Measurements from ENCODE around the gene RSAD1.

The RSAD1 gene

GRCh38 chr17:50480142-50480764, 1.6 kb downstream of the RSAD1 start:
- Histone ChIP-seq H3K4me2 (ENCODE audit: low read depth, low read length, poor library complexity, severe bottlenecking) (peak overlapping the region; percentile 98), H3K79me2 (ENCODE audit: insufficient read depth, low read length) (no peaks in the 10 kb centered on the region), H3K9me3 (ENCODE audit: insufficient read depth, low read length) (no peaks in the 10 kb centered on the region), H3K36me3 (ENCODE audit: low read length) (no peaks in the 10 kb centered on the region), H3K4me3 (ENCODE audit: insufficient read depth, low read length, poor library complexity, severe bottlenecking) (peak overlapping the region; percentile 79), H3K27me3 (ENCODE audit: low read length) (no peaks in the 10 kb centered on the region), H4K20me1 (ENCODE audit: low read depth, low read length) (no peaks in the 10 kb centered on the region), H3F3A (ENCODE audit: insufficient read depth) (peaks cover 24% of the 10 kb centered on the region), H3K27ac (ENCODE audit: low read depth, low read length) (no peak overlapping the region), H3K9me2 (replicated peaks; ENCODE audit: insufficient read depth, low read length) (no peaks in the 10 kb centered on the region), H3K9ac (ENCODE audit: low read length) (peak overlapping the region; percentile 78; the same call in 1 of the 2 replicates), H2AFZ (ENCODE audit: low read depth, low read length, severe bottlenecking) (no peak overlapping the region)
- TF ChIP-seq CTCF (IDR thresholded peaks at IDR 0.05; ENCODE audit: insufficient read depth, low read length, poor library complexity, severe bottlenecking) (no peak), EZH2phosphoT487 (conservative IDR thresholded peaks at IDR 0.05; ENCODE audit: low read length) (no peak)

GRCh38 chr17:50480854-50481490, 2.3 kb downstream of the RSAD1 start:
- Histone ChIP-seq H3K4me2 (ENCODE audit: low read depth, low read length, poor library complexity, severe bottlenecking) (no peak overlapping the region), H3K27me3 (ENCODE audit: low read length) (no peaks in the 10 kb centered on the region), H3K27ac (ENCODE audit: low read depth, low read length) (peak overlapping the region; percentile 10; the same call in 1 of the 2 replicates), H3F3A (ENCODE audit: insufficient read depth) (peaks cover 24% of the 10 kb centered on the region), H3K36me3 (ENCODE audit: low read length) (no peaks in the 10 kb centered on the region), H2AFZ (ENCODE audit: low read depth, low read length, severe bottlenecking) (no peak overlapping the region), H4K20me1 (ENCODE audit: low read depth, low read length) (no peaks in the 10 kb centered on the region), H3K79me2 (ENCODE audit: insufficient read depth, low read length) (no peaks in the 10 kb centered on the region), H3K9me2 (replicated peaks; ENCODE audit: insufficient read depth, low read length) (no peaks in the 10 kb centered on the region), H3K4me3 (ENCODE audit: insufficient read depth, low read length, poor library complexity, severe bottlenecking) (no peak overlapping the region), H3K9me3 (ENCODE audit: insufficient read depth, low read length) (no peaks in the 10 kb centered on the region), H3K9ac (ENCODE audit: low read length) (no peak overlapping the region)
- TF ChIP-seq EZH2phosphoT487 (conservative IDR thresholded peaks at IDR 0.05; ENCODE audit: low read length) = no peak
- no peak for TF ChIP-seq CTCF (IDR thresholded peaks at IDR 0.05; ENCODE audit: insufficient read depth, low read length, poor library complexity, severe bottlenecking)

DNA sequence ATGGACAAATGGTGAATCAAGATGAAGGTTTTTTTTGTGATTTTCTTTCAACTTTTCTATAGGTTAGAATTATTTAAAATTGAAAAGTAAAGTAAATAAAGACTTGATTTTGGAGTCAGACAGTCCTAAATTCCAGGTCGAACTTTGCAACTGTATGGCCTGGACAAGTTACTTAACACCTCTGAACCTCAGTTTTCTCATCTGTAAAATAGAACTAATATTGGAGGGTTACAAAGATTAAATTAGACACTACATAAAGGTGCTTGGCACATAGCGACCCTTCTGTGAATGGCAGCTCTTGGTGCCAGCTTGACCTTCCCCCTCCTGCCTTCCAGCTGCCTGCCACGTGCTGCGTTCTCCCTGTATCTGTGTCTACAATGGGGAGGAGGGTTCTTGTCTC, 3.0 kb downstream of the RSAD1 start:
- no peaks in the 10 kb centered on the region for H4K20me1 ChIP-seq (ENCODE audit: low read depth, low read length)
- no peak for TF ChIP-seq CTCF (IDR thresholded peaks at IDR 0.05; ENCODE audit: insufficient read depth, low read length, poor library complexity, severe bottlenecking)
- H3K4me3 ChIP-seq (ENCODE audit: insufficient read depth, low read length, poor library complexity, severe bottlenecking) = no peak overlapping the region
- no peaks in the 10 kb centered on the region for H3K27me3 ChIP-seq (ENCODE audit: low read length)
- H2AFZ ChIP-seq (ENCODE audit: low read depth, low read length, severe bottlenecking) = no peak overlapping the region
- peaks cover 24% of the 10 kb centered on the region for H3F3A ChIP-seq (ENCODE audit: insufficient read depth)
- H3K4me2 ChIP-seq (ENCODE audit: low read depth, low read length, poor library complexity, severe bottlenecking) = no peak overlapping the region
- H3K36me3 ChIP-seq (ENCODE audit: low read length) = no peaks in the 10 kb centered on the region
- H3K9me3 ChIP-seq (ENCODE audit: insufficient read depth, low read length) = no peaks in the 10 kb centered on the region
- no peaks in the 10 kb centered on the region for H3K9me2 ChIP-seq (replicated peaks; ENCODE audit: insufficient read depth, low read length)
- no peak overlapping the region for H3K27ac ChIP-seq (ENCODE audit: low read depth, low read length)
- H3K9ac ChIP-seq (ENCODE audit: low read length) = no peak overlapping the region
- H3K79me2 ChIP-seq (ENCODE audit: insufficient read depth, low read length) = no peaks in the 10 kb centered on the region
